H1 (cell line): Measurements from ENCODE around the gene ACACB. TPM values are rescaled to one million over a fixed set of nuclear protein-coding genes. Genes with fewer than 3 reads are reported as not detected.
A peak's percentile ranks its signal among the peaks of the same experiment; 100 is the strongest.

Source experiments
- CTCF ChIA-PET: fragments of 300-600 bp; sonication (Branson Sonifier 250); formaldehyde crosslinking; loops from one replicate; lab custom pipeline; 2021; ENCODE audit not compliant: partially characterized antibody; lab: Charles Lee
- POLR2A ChIA-PET: fragments of 300-600 bp; sonication (Branson Sonifier 250); formaldehyde crosslinking; loops from one replicate; lab custom pipeline; 2021; ENCODE audit warnings: inconsistent platforms; ENCODE audit not compliant: partially characterized antibody; lab: Charles Lee
- DNase-seq, 2 experiments: peaks; one replicate each; pipeline versions ENCODE4 v3.0.0 to v3.0.0-alpha.2; 2010 to 2022; ENCODE audit warnings: low spot score in 2 of 2, low read depth in 1 of 2, mixed read lengths in 1 of 2
- FAIRE-seq: peaks from 2 replicates; lab custom pipeline; 2011; peaks lifted over from hg19 to GRCh38; lab: Jason Lieb, UNC
- H2AFZ ChIP-seq: 2 replicates; pipeline ENCODE4 v1.8.1; 2012; ENCODE audit warnings: low read length, inconsistent platforms
- H2AK5ac ChIP-seq: 2 replicates; pipeline ENCODE4 v1.6.1; 2013; ENCODE audit warnings: low read depth, low read length
- H2BK120ac ChIP-seq: replicated peaks from 2 replicates; pipeline ENCODE3; 2013; ENCODE audit warnings: low read depth, low read length, inconsistent platforms
- H2BK12ac ChIP-seq: 2 replicates; pipeline ENCODE4 v1.6.1; 2013; ENCODE audit warnings: low read depth, low read length
- H2BK15ac ChIP-seq: 2 replicates; pipeline ENCODE4 v1.6.1; 2013; ENCODE audit warnings: low read length
- H2BK20ac ChIP-seq: 2 replicates; pipeline ENCODE4 v1.6.1; 2013; ENCODE audit warnings: low read length
- H2BK5ac ChIP-seq: 2 replicates; pipeline ENCODE4 v1.6.1; 2013; ENCODE audit warnings: low read depth, low read length
- H3K14ac ChIP-seq: 2 replicates; pipeline ENCODE4 v1.6.1; 2013; ENCODE audit warnings: inconsistent platforms; ENCODE audit not compliant: insufficient read length
- H3K18ac ChIP-seq: 2 replicates; pipeline ENCODE4 v1.6.1; 2013; ENCODE audit warnings: low read length; ENCODE audit errors: extremely low read depth
- H3K23ac ChIP-seq: 2 replicates; pipeline ENCODE4 v1.6.1; 2013; ENCODE audit warnings: inconsistent platforms; ENCODE audit not compliant: insufficient read length
- H3K23me2 ChIP-seq: 2 replicates; pipeline ENCODE4 v1.6.1; 2013; ENCODE audit warnings: low read depth, low read length
- H3K27ac ChIP-seq: 2 replicates; pipeline ENCODE4 v1.6.1; 2011; ENCODE audit warnings: low read depth, low read length, inconsistent platforms
- H3K27me3 ChIP-seq, 4 experiments: replicated peaks in 1 of 4; 1 replicate in 1 of 4; 2 replicates in 3 of 4; pipeline versions ENCODE4 v1.6.1 to v1.8.1; 2011 to 2013; ENCODE audit warnings: low read length in 3 of 4, mild to moderate bottlenecking in 3 of 4, inconsistent platforms in 2 of 4, mixed read lengths in 2 of 4, moderate library complexity in 1 of 4; ENCODE audit not compliant: control insufficient read depth in 3 of 4, insufficient read depth in 3 of 4; ENCODE audit errors: extremely low read depth in 1 of 4
- H3K36me3 ChIP-seq, 4 experiments: 2 replicates each; pipeline versions ENCODE4 v1.6.1 to v1.8.1; 2011 to 2013; ENCODE audit warnings: mild to moderate bottlenecking in 4 of 4, low read length in 3 of 4, moderate library complexity in 2 of 4, control low read depth in 1 of 4, inconsistent platforms in 1 of 4; ENCODE audit not compliant: insufficient read depth in 4 of 4, control insufficient read depth in 2 of 4
- H3K4ac ChIP-seq: replicated peaks from 2 replicates; pipeline ENCODE3; 2013; ENCODE audit warnings: low read length, low read depth, mixed read lengths, inconsistent platforms; ENCODE audit not compliant: insufficient read length
- H3K4me1 ChIP-seq, 4 experiments: replicated peaks in 1 of 4; 1 replicate in 1 of 4; 2 replicates in 3 of 4; pipeline versions ENCODE4 v1.6.1 to v1.8.1; 2011 to 2013; ENCODE audit warnings: low read length in 3 of 4, inconsistent platforms in 2 of 4, mixed read lengths in 1 of 4; ENCODE audit not compliant: insufficient read depth in 4 of 4, control insufficient read depth in 3 of 4
- H3K4me2 ChIP-seq, 2 experiments: 2 replicates each; pipeline versions ENCODE4 v1.6.1 to v1.8.1; 2011 to 2013; ENCODE audit warnings: low read depth in 2 of 2, low read length in 2 of 2, control low read depth in 1 of 2, inconsistent platforms in 1 of 2, mild to moderate bottlenecking in 1 of 2; ENCODE audit not compliant: insufficient read depth in 1 of 2
- H3K4me3 ChIP-seq, 4 experiments: fragments of 200-600, 300-600 bp in 1 of 4; sonication (generic), shearing (Covaris generic), sonication (Bioruptor Twin) in 1 of 4; 2 replicates each; pipeline versions ENCODE4 v1.5.1 to v1.8.1; 2011 to 2016; ENCODE audit warnings: low read length in 4 of 4, low read depth in 3 of 4, control low read depth in 2 of 4, inconsistent platforms in 2 of 4, mild to moderate bottlenecking in 2 of 4, mixed read lengths in 1 of 4, moderate library complexity in 1 of 4; ENCODE audit not compliant: insufficient read depth in 2 of 4; ENCODE audit errors: extremely low read depth in 1 of 4
- H3K56ac ChIP-seq: replicated peaks from 2 replicates; pipeline ENCODE3; 2013; ENCODE audit warnings: low read depth, mild to moderate bottlenecking, mixed read lengths, low read length, inconsistent platforms; ENCODE audit not compliant: insufficient read length
- H3K79me1 ChIP-seq: 2 replicates; pipeline ENCODE4 v1.6.1; 2013; ENCODE audit warnings: low read depth, low read length, control low read depth
- H3K79me2 ChIP-seq, 2 experiments: 2 replicates each; pipeline versions ENCODE4 v1.6.1 to v1.8.1; 2012 to 2013; ENCODE audit warnings: low read length in 2 of 2, mild to moderate bottlenecking in 2 of 2, inconsistent platforms in 1 of 2; ENCODE audit not compliant: insufficient read depth in 2 of 2, control insufficient read depth in 1 of 2
- H3K9ac ChIP-seq, 4 experiments: replicated peaks in 1 of 4; 1 replicate in 1 of 4; 2 replicates in 3 of 4; pipeline versions ENCODE4 v1.6.1 to v1.8.1; 2011 to 2013; ENCODE audit warnings: low read depth in 3 of 4, low read length in 3 of 4, control low read depth in 2 of 4, mild to moderate bottlenecking in 2 of 4, moderate library complexity in 2 of 4, inconsistent platforms in 1 of 4; ENCODE audit errors: extremely low read depth in 1 of 4
- H3K9me3 ChIP-seq, 2 experiments: 2 replicates each; pipeline versions ENCODE4 v1.6.1 to v1.8.1; 2012 to 2013; ENCODE audit warnings: mild to moderate bottlenecking in 2 of 2, moderate library complexity in 2 of 2, control low read depth in 1 of 2, inconsistent platforms in 1 of 2, low read depth in 1 of 2, low read length in 1 of 2, mixed read lengths in 1 of 2; ENCODE audit not compliant: insufficient read depth in 2 of 2
- H4K20me1 ChIP-seq, 2 experiments: replicated peaks in 1 of 2; 2 replicates each; pipeline versions ENCODE3 to v1.8.1; 2011 to 2013; ENCODE audit warnings: inconsistent platforms in 2 of 2, low read length in 2 of 2, mild to moderate bottlenecking in 1 of 2; ENCODE audit not compliant: insufficient read depth in 2 of 2, control insufficient read depth in 1 of 2
- H4K5ac ChIP-seq: 2 replicates; pipeline ENCODE4 v1.6.1; 2013; ENCODE audit warnings: low read length, low read depth, mixed read lengths, inconsistent platforms; ENCODE audit not compliant: insufficient read length
- H4K8ac ChIP-seq: 2 replicates; pipeline ENCODE4 v1.8.0; 2013; ENCODE audit warnings: mild to moderate bottlenecking, moderate library complexity, low read length, inconsistent platforms; ENCODE audit not compliant: insufficient read depth; ENCODE audit errors: extremely low read depth
- H4K91ac ChIP-seq: replicated peaks from 2 replicates; pipeline ENCODE3; 2013; ENCODE audit warnings: low read length, mixed read lengths, inconsistent platforms; ENCODE audit not compliant: insufficient read length
- ASH2L ChIP-seq: fragments of 200-600, 300-600 bp; sonication (generic); IDR thresholded peaks from one replicate; pipeline ENCODE4 v1.7.1; 2017; ENCODE audit warnings: low read length
- FOSL1 ChIP-seq: IDR thresholded peaks from 2 replicates; pipeline ENCODE4 v1.6.1; 2011; ENCODE audit warnings: mild to moderate bottlenecking, low read depth, low read length, moderate library complexity; ENCODE audit not compliant: insufficient read depth
- SIX5 ChIP-seq: IDR thresholded peaks from 2 replicates; pipeline ENCODE4 v1.6.1; 2011; ENCODE audit warnings: mild to moderate bottlenecking, low read depth, low read length
- TEAD4 ChIP-seq: IDR thresholded peaks from 2 replicates; pipeline ENCODE4 v1.6.1; 2012; ENCODE audit warnings: low read depth, low read length, inconsistent platforms, mixed read lengths
- YY1 ChIP-seq: IDR thresholded peaks from 2 replicates; pipeline ENCODE4 v1.6.1; 2011; ENCODE audit warnings: low read depth, mild to moderate bottlenecking, low read length
- WGBS, 2 experiments: shearing (Covaris generic) in 1 of 2; methylation state at CpG; one replicate each; pipeline versions ENCODE4 v1.1.6 to v1.1.7; 2013 to 2015; ENCODE audit warnings: low lambda C conversion rate in 2 of 2, mixed read lengths in 2 of 2, inconsistent platforms in 1 of 2, low coverage in 1 of 2, missing lambda C conversion rate in 1 of 2; ENCODE audit not compliant: insufficient replicate concordance in 2 of 2, insufficient coverage in 1 of 2, insufficient read length in 1 of 2; ENCODE audit errors: extremely low coverage in 1 of 2, missing lambda C conversion rate in 1 of 2; 5-methylcytosine and 5-hydroxymethylcytosine counted together
- polyA plus RNA-seq, 7 experiments: library from polyadenylated mRNA; depleted of rRNA in 3 of 7; stranded (reverse) in 5 of 7; unstranded in 2 of 7; fragments of >200 nt in 5 of 7; fragments of 200-250 nt in 2 of 7; gene quantifications; 1 replicate in 5 of 7; 2 replicates in 1 of 7; 4 replicates in 1 of 7; pipeline versions ENCODE4 v1.2.1 to v1.2.3, GENCODE V29; 2011 to 2013; ENCODE audit warnings: missing spikeins in 2 of 7, mixed read lengths in 2 of 7
- total RNA-seq: library from RNA; stranded (reverse); fragmentation: NEBNext Ultra II Directional; extraction: Animal tissue kit (Norgen Biotek cat#: 25700); gene quantifications from 2 replicates; pipeline ENCODE4 v1.2.1, GENCODE V29; 2021

ACACB gene
- total and polyA plus RNA-seq, 2 of the 8 experiments (the other 6 are each of a cell fraction or from before 2014, with no cell fraction given), result 5.8 to 15.3 TPM

GRCh38 chr12:109301643-109302168 lies 185.3 kb downstream of the ACACB start:
- DNase-seq (no peak), FAIRE-seq (no peak)
- H3K4ac ChIP-seq, result no peak overlapping the region
- no peak overlapping the region for H3K4me3 ChIP-seq
- no peaks in the 10 kb centered on the region for H3K23me2 ChIP-seq
- H3K9ac ChIP-seq, result no peak overlapping the region
- H3K36me3 ChIP-seq, result no peaks in the 10 kb centered on the region
- no peaks in the 10 kb centered on the region for H3K79me2 ChIP-seq
- H4K91ac ChIP-seq, result no peak overlapping the region
- no peaks in the 10 kb centered on the region for H3K9me3 ChIP-seq
- no peak overlapping the region for H2BK15ac ChIP-seq
- H2AK5ac ChIP-seq, result no peak overlapping the region
- no peak overlapping the region for H3K14ac ChIP-seq
- H2BK20ac ChIP-seq, result no peak overlapping the region
- ChIA-PET CTCF (interaction anchor here (0.8 to 2.3 kb wide), 5 partner anchors 11 to 296 kb away, joined by 3 to 9 read pairs (median 5); no protein-coding TSS in a partner anchor), POLR2A (interaction anchor here (1.5 kb wide), 1 partner anchor 8 kb away, joined by 3 read pairs; no protein-coding TSS in a partner anchor)
- no peaks in the 10 kb centered on the region for H3K4me1 ChIP-seq
- H3K18ac ChIP-seq, result no peak overlapping the region
- TF ChIP-seq YY1 (no peak), ASH2L (no peak), FOSL1 (no peak), TEAD4 (no peak), SIX5 (no peak)
- peaks cover 0 to 8% (median 2%) of the 10 kb centered on the region in 4 experiments; a peak in 3 of 7 replicates for H3K27me3 ChIP-seq
- 87% methylated on average over 3 of the region's 3 CpGs; no CpG with 5 or more reads in 1 of the 2 experiments for WGBS, 2 experiments
- H3K56ac ChIP-seq, result no peak overlapping the region
- H2BK5ac ChIP-seq, result no peak overlapping the region
- no peaks in the 10 kb centered on the region for H3K79me1 ChIP-seq
- peaks cover 0 to 2% of the 10 kb centered on the region in 2 experiments for H4K20me1 ChIP-seq
- H4K8ac ChIP-seq, result no peak overlapping the region
- H3K27ac ChIP-seq, result no peak overlapping the region
- no peak overlapping the region for H3K4me2 ChIP-seq
- H2BK120ac ChIP-seq, result no peak overlapping the region
- 0 out of 2 replicates have a peak overlapping the region, but pooled peaks have one; percentile 22 for H2BK12ac ChIP-seq
- no peak overlapping the region for H3K23ac ChIP-seq
- H2AFZ ChIP-seq, result no peak overlapping the region
- no peak overlapping the region for H4K5ac ChIP-seq
